Measurements from ENCODE around the gene HRCT1. TPM values are rescaled to one million over a fixed set of nuclear protein-coding genes. Genes with fewer than 3 reads are reported as not detected.

Gene HRCT1
- polyA plus RNA-seq, 1 donor from 2014 or later: not detected

GRCh38 chr9:35948451-35948850 lies 42.4 kb downstream of the HRCT1 start:
- Histone ChIP-seq H3K36me3 (ENCODE audit: insufficient read depth, low read length) (no peaks in the 10 kb centered on the region), H3K27ac (ENCODE audit: low read length) (no peak overlapping the region), H3F3A (ENCODE audit: insufficient read depth, low read length, poor library complexity, severe bottlenecking) (no peaks in the 10 kb centered on the region), H3K9me2 (ENCODE audit: insufficient read depth, low read length) (no peaks in the 10 kb centered on the region), H3K27me3 (ENCODE audit: insufficient read depth, low read depth, low read length) (peaks cover 15% of the 10 kb centered on the region), H3K4me2 (ENCODE audit: low read length) (no peak overlapping the region), H2AFZ (ENCODE audit: low read depth, low read length) (no peak overlapping the region), H3K9ac (ENCODE audit: low read length) (no peak overlapping the region), H3K79me2 (replicated peaks; ENCODE audit: insufficient read depth, low read length) (no peaks in the 10 kb centered on the region), H4K20me1 (ENCODE audit: insufficient read depth) (no peaks in the 10 kb centered on the region), H3K4me3 (ENCODE audit: low read length) (no peak overlapping the region), H3K9me3 (ENCODE audit: low read length) (no peaks in the 10 kb centered on the region)
- TF ChIP-seq TAF1 (IDR thresholded peaks at IDR 0.05; ENCODE audit: low read depth) (no peak), POLR2AphosphoS5 (IDR thresholded peaks at IDR 0.05) (no peak), MXI1 (conservative IDR thresholded peaks at IDR 0.05; ENCODE audit: poor library complexity, severe bottlenecking) (no peak), EZH2 (IDR thresholded peaks at IDR 0.05; ENCODE audit: borderline replicate concordance, insufficient read depth, low read length, poor library complexity, severe bottlenecking) (no peak), CTCF (IDR thresholded peaks at IDR 0.05; ENCODE audit: poor library complexity, severe bottlenecking) (no peak), EP300 (conservative IDR thresholded peaks at IDR 0.05; ENCODE audit: poor library complexity, severe bottlenecking) (no peak), SMC3 (conservative IDR thresholded peaks at IDR 0.05; ENCODE audit: poor library complexity) (no peak), RAD21 (conservative IDR thresholded peaks at IDR 0.05) (no peak)
- TF ChIP-seq, protein P1, sequence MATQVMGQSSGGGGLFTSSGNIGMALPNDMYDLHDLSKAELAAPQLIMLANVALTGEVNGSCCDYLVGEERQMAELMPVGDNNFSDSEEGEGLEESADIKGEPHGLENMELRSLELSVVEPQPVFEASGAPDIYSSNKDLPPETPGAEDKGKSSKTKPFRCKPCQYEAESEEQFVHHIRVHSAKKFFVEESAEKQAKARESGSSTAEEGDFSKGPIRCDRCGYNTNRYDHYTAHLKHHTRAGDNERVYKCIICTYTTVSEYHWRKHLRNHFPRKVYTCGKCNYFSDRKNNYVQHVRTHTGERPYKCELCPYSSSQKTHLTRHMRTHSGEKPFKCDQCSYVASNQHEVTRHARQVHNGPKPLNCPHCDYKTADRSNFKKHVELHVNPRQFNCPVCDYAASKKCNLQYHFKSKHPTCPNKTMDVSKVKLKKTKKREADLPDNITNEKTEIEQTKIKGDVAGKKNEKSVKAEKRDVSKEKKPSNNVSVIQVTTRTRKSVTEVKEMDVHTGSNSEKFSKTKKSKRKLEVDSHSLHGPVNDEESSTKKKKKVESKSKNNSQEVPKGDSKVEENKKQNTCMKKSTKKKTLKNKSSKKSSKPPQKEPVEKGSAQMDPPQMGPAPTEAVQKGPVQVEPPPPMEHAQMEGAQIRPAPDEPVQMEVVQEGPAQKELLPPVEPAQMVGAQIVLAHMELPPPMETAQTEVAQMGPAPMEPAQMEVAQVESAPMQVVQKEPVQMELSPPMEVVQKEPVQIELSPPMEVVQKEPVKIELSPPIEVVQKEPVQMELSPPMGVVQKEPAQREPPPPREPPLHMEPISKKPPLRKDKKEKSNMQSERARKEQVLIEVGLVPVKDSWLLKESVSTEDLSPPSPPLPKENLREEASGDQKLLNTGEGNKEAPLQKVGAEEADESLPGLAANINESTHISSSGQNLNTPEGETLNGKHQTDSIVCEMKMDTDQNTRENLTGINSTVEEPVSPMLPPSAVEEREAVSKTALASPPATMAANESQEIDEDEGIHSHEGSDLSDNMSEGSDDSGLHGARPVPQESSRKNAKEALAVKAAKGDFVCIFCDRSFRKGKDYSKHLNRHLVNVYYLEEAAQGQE (IDR thresholded peaks at IDR 0.05; ENCODE audit: borderline replicate concordance): no peak

DNA sequence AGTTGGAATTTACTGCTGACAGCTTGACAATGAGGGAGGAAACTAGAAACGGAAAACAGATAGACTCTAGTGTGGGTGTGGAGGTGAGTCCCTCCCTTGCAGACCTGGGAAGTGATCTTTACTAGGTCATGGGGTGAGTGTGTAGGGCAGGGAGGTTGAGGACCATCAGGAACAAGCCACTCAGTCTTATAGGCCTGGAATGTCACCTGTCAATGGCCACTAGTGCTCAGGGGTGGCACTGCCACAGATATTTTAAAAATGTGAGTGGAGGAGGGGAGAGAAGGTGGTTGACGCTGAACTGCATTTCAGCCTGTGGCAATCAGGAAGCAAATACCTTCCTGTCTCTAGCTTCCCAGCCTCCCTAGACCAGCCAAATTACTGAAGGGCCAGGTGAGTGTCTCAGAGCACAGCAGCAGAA lies 42.9 kb downstream of the HRCT1 start:
- no peak overlapping the region for H3K4me3 ChIP-seq (ENCODE audit: low read length)
- no peak overlapping the region for H3K27ac ChIP-seq (ENCODE audit: low read length)
- H3K36me3 ChIP-seq (ENCODE audit: insufficient read depth, low read length): no peaks in the 10 kb centered on the region
- peaks cover 19% of the 10 kb centered on the region for H3K27me3 ChIP-seq (ENCODE audit: insufficient read depth, low read depth, low read length)
- H3K4me2 ChIP-seq (ENCODE audit: low read length): no peak overlapping the region
- no peak overlapping the region for H2AFZ ChIP-seq (ENCODE audit: low read depth, low read length)
- H3K9me3 ChIP-seq (ENCODE audit: low read length): no peaks in the 10 kb centered on the region
- no peaks in the 10 kb centered on the region for H4K20me1 ChIP-seq (ENCODE audit: insufficient read depth)
- H3K9ac ChIP-seq (ENCODE audit: low read length): no peak overlapping the region
- no peaks in the 10 kb centered on the region for H3K9me2 ChIP-seq (ENCODE audit: insufficient read depth, low read length)
- no peaks in the 10 kb centered on the region for H3F3A ChIP-seq (ENCODE audit: insufficient read depth, low read length, poor library complexity, severe bottlenecking)
- TF ChIP-seq MXI1 (conservative IDR thresholded peaks at IDR 0.05; ENCODE audit: poor library complexity, severe bottlenecking) (no peak), EZH2 (IDR thresholded peaks at IDR 0.05; ENCODE audit: borderline replicate concordance, insufficient read depth, low read length, poor library complexity, severe bottlenecking) (no peak), POLR2AphosphoS5 (IDR thresholded peaks at IDR 0.05) (no peak), EP300 (conservative IDR thresholded peaks at IDR 0.05; ENCODE audit: poor library complexity, severe bottlenecking) (no peak), SMC3 (conservative IDR thresholded peaks at IDR 0.05; ENCODE audit: poor library complexity) (no peak), CTCF (IDR thresholded peaks at IDR 0.05; ENCODE audit: poor library complexity, severe bottlenecking) (no peak), RAD21 (conservative IDR thresholded peaks at IDR 0.05) (no peak), TAF1 (IDR thresholded peaks at IDR 0.05; ENCODE audit: low read depth) (no peak)
- TF ChIP-seq, protein P1 (IDR thresholded peaks at IDR 0.05; ENCODE audit: borderline replicate concordance): no peak
- no peaks in the 10 kb centered on the region for H3K79me2 ChIP-seq (replicated peaks; ENCODE audit: insufficient read depth, low read length)
